KMS-11 (cell line): ENCODE data around the gene TRIO.

ENCODE experiments used
- H2AFZ ChIP-seq: fragments of 200-600 bp; sonication (generic); 2 replicates; pipeline ENCODE4 v1.6.1; 2016; ENCODE audit warnings: antibody characterized with exemption, mixed run types, low read depth
- H3K27ac ChIP-seq: fragments of 200-600 bp; sonication (generic); 2 replicates; pipeline ENCODE4 v1.6.1; 2016; ENCODE audit warnings: mild to moderate bottlenecking, mixed run types
- H3K27me3 ChIP-seq: fragments of 200-600 bp; sonication (generic); 2 replicates; pipeline ENCODE4 v1.6.1; 2017; ENCODE audit warnings: mild to moderate bottlenecking, low read depth, mixed run types, moderate library complexity; ENCODE audit not compliant: insufficient read depth
- H3K36me3 ChIP-seq: fragments of 200-600 bp; sonication (generic); 2 replicates; pipeline ENCODE4 v1.6.1; 2017; ENCODE audit warnings: mild to moderate bottlenecking, mixed run types; ENCODE audit not compliant: insufficient read depth
- H3K4me1 ChIP-seq: fragments of 200-600 bp; sonication (generic); 2 replicates; pipeline ENCODE4 v1.6.1; 2016; ENCODE audit warnings: mild to moderate bottlenecking, low read depth, mixed run types; ENCODE audit not compliant: poor library complexity, severe bottlenecking
- H3K4me2 ChIP-seq: fragments of 200-600 bp; sonication (generic); 2 replicates; pipeline ENCODE4 v1.7.0; 2016; ENCODE audit warnings: mild to moderate bottlenecking, mixed run types
- H3K4me3 ChIP-seq: fragments of 200-600 bp; sonication (generic); IDR thresholded peaks from 2 replicates; pipeline ENCODE4 v1.6.1; 2017; ENCODE audit warnings: low read depth, low read length, mixed read lengths; ENCODE audit not compliant: insufficient read depth
- H3K79me2 ChIP-seq: fragments of 200-600 bp; sonication (generic); 2 replicates; pipeline ENCODE4 v1.6.1; 2016; ENCODE audit warnings: low read depth, mixed run types; ENCODE audit not compliant: insufficient read depth
- H3K9ac ChIP-seq: fragments of 200-600 bp; sonication (generic); 2 replicates; pipeline ENCODE4 v1.6.1; 2016; ENCODE audit warnings: mild to moderate bottlenecking, mixed run types
- H4K20me1 ChIP-seq: fragments of 200-600 bp; sonication (generic); 2 replicates; pipeline ENCODE4 v1.6.1; 2016; ENCODE audit warnings: mild to moderate bottlenecking, mixed run types; ENCODE audit not compliant: insufficient read depth
- TF ChIP-seq, protein P1 (sequence below): fragments of 200-600 bp; sonication (generic); conservative IDR thresholded peaks from 2 replicates; pipeline ENCODE4 v1.6.1; 2017; ENCODE audit warnings: low read depth, mild to moderate bottlenecking, antibody characterized with exemption, low read length, moderate library complexity, mixed read lengths

TRIO gene

DNA sequence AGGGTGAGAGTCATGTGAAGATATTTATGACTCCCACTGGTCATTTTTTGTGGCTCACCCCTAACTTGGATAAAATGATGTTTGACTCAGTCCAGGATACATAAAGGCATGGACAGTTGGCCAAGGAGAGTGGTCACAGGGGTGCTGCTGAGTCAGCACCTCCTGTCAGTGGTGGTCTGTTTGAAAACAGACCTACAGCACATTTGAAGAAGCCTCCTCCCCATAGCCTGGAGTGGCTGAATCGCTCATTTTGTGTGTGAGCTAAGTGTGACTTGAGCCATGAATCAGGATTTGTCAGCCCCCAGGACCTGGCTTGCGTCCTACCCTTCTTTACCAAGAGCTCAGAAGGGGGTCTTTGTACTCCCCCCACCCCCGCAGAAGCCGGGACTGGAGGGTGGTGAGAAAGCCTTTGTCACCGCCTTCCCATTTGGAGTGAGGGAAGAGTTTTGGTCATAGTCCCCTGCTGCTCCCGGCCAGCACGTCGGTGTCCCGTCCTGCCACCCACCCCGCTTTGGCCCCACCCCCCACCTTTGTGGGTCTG is 35.6 kb downstream of the TRIO start:
- H4K20me1 ChIP-seq, result peaks cover 20% of the 10 kb centered on the region; the same call in 1 of the 2 replicates
- no peak overlapping the region for H3K9ac ChIP-seq
- TF ChIP-seq, protein P1, sequence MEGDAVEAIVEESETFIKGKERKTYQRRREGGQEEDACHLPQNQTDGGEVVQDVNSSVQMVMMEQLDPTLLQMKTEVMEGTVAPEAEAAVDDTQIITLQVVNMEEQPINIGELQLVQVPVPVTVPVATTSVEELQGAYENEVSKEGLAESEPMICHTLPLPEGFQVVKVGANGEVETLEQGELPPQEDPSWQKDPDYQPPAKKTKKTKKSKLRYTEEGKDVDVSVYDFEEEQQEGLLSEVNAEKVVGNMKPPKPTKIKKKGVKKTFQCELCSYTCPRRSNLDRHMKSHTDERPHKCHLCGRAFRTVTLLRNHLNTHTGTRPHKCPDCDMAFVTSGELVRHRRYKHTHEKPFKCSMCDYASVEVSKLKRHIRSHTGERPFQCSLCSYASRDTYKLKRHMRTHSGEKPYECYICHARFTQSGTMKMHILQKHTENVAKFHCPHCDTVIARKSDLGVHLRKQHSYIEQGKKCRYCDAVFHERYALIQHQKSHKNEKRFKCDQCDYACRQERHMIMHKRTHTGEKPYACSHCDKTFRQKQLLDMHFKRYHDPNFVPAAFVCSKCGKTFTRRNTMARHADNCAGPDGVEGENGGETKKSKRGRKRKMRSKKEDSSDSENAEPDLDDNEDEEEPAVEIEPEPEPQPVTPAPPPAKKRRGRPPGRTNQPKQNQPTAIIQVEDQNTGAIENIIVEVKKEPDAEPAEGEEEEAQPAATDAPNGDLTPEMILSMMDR, result no peak
- H3K79me2 ChIP-seq, result peaks cover 100% of the 10 kb centered on the region
- peaks cover 39% of the 10 kb centered on the region for H3K4me1 ChIP-seq
- no peak overlapping the region for H2AFZ ChIP-seq
- H3K4me2 ChIP-seq, result no peak overlapping the region
- no peaks in the 10 kb centered on the region for H3K27me3 ChIP-seq
- H3K27ac ChIP-seq, result no peak overlapping the region
- H3K36me3 ChIP-seq, result no peaks in the 10 kb centered on the region
- no peak overlapping the region for H3K4me3 ChIP-seq

DNA sequence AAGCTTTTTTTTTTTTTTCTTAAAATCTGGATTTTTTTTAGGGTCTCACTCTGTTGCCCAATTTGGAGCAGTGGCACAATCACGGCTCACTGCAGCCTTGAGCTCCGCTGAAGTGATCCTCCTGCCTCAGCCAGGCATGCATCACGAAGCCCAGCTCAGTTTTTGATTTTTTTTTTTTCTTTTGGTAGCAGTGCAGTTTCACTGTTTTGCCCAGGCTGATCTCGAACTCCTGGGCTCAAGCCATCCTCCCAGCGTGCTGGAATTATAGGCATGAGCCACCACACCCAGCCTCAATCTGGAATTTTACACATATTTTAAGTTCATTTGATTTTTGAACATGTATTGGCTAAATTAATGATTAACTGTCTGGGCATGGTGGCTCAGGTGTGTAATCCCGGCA is 36.3 kb downstream of the TRIO start:
- no peak overlapping the region for H2AFZ ChIP-seq
- peaks cover 17% of the 10 kb centered on the region; the same call in 1 of the 2 replicates for H4K20me1 ChIP-seq
- no peaks in the 10 kb centered on the region for H3K36me3 ChIP-seq
- no peaks in the 10 kb centered on the region for H3K27me3 ChIP-seq
- no peak overlapping the region for H3K27ac ChIP-seq
- TF ChIP-seq, protein P1, result no peak
- H3K79me2 ChIP-seq, result peaks cover 100% of the 10 kb centered on the region
- H3K4me3 ChIP-seq, result no peak overlapping the region
- peaks cover 32% of the 10 kb centered on the region for H3K4me1 ChIP-seq
- H3K4me2 ChIP-seq, result no peak overlapping the region
- no peak overlapping the region for H3K9ac ChIP-seq

DNA sequence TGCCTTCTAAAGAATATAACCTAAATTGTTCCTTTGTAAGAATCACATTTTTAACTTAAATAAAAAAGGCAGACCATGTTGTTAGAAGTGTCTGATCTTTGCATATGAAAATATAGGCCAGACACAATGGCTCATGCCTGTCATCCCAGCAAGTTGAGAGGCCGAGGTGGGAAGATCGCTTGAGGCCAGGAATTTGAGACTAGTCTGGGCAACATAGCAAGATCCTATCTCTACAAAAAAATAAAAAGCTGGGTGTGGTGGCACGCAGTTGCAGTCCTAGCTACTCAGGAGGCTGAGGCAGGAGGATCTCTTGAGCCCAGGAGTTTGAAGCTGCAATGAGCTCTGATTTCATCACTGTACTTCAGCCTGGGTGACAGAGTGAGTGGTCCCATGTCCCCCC is 37.3 kb downstream of the TRIO start:
- Histone ChIP-seq H3K9ac (no peak overlapping the region), H3K4me1 (peaks cover 22% of the 10 kb centered on the region), H3K36me3 (no peaks in the 10 kb centered on the region), H2AFZ (no peak overlapping the region), H3K27ac (no peak overlapping the region), H3K4me3 (no peak overlapping the region), H3K27me3 (no peaks in the 10 kb centered on the region), H3K4me2 (no peak overlapping the region), H3K79me2 (peaks cover 100% of the 10 kb centered on the region), H4K20me1 (peaks cover 17% of the 10 kb centered on the region; the same call in 1 of the 2 replicates)
- TF ChIP-seq, protein P1, result no peak

DNA sequence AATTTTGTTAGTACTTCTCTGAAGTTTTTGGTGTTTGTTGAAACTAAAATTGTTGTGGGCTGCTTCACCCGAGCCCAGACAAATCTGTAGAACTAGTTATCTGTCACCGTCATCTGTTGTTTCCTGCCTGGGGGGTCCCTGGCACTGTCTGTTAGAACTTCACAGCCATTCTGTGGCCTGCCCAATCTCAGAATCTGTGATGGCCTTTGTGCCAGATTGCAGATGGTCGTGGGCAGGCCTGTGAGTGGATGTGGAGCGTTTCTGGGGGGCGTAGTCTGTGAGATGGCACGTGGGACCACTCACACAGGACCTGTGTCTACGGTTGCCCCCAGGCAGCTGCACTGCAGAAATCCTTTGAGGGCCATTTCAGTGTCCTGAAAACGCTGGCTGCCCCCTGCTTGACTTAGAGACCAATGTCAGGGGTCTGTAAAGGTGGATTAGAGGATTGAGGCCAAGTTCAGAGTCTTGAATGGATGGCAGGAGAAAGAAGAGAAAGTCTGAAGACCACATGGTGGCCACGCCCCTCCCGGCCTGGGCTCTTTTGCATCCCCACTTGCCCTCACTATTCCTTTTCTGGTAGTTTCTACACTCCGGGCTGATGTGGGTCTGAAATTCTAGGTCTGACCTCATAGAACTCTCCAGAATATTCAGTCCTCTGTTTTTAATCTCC is 38.3 kb downstream of the TRIO start:
- no peaks in the 10 kb centered on the region for H3K36me3 ChIP-seq
- no peaks in the 10 kb centered on the region for H3K27me3 ChIP-seq
- H2AFZ ChIP-seq, result no peak overlapping the region
- no peak overlapping the region for H3K9ac ChIP-seq
- peaks cover 17% of the 10 kb centered on the region; the same call in 1 of the 2 replicates for H4K20me1 ChIP-seq
- no peak overlapping the region for H3K27ac ChIP-seq
- H3K4me1 ChIP-seq, result peaks cover 21% of the 10 kb centered on the region
- TF ChIP-seq, protein P1, result no peak
- H3K4me3 ChIP-seq, result no peak overlapping the region
- H3K79me2 ChIP-seq, result peaks cover 100% of the 10 kb centered on the region
- no peak overlapping the region for H3K4me2 ChIP-seq
